IMR-90 (cell line): ENCODE results near the gene SLC36A1. TPM values are rescaled to one million over a fixed set of nuclear protein-coding genes. Genes with fewer than 3 reads are reported as not detected.

Source experiments
- ATAC-seq: fragments of 200-7000 bp; cut with Tn5 transposase; 2 replicates; pipeline ENCODE4 v1.9.1; 2020; ENCODE audit warnings: low read depth, mild to moderate bottlenecking, moderate library complexity
- BruUV-seq: library from RNA; stranded (reverse); fragments of 400-500 nt; replicated peaks from 2 replicates; lab custom pipeline; 2021; lab: Mats Ljungman, UMichigan
- CTCF ChIA-PET: fragments of 300-600 bp; formaldehyde crosslinking; extraction: SDS; loops from one replicate; lab custom pipeline; 2021; ENCODE audit warnings: antibody characterized with exemption; lab: Yijun Ruan, JAX
- POLR2A ChIA-PET: fragments of 300-600 bp; sonication (Branson Sonifier 250); formaldehyde crosslinking; loops from one replicate; lab custom pipeline; 2022; ENCODE audit warnings: antibody characterized with exemption; ENCODE audit not compliant: unreplicated experiment; lab: Charles Lee
- DNase-seq: peaks from one replicate; pipeline ENCODE4 v3.0.0; 2013
- H2AFZ ChIP-seq: replicated peaks from 2 replicates; pipeline ENCODE3; 2013; ENCODE audit warnings: low read length, mild to moderate bottlenecking; ENCODE audit not compliant: poor library complexity
- H2AK5ac ChIP-seq: 2 replicates; pipeline ENCODE4 v1.6.1; 2013; ENCODE audit warnings: low read depth, low read length, inconsistent platforms
- H2AK9ac ChIP-seq: replicated peaks from 2 replicates; pipeline ENCODE3; 2013; ENCODE audit warnings: mild to moderate bottlenecking, low read depth, low read length, moderate library complexity; ENCODE audit not compliant: poor library complexity
- H2BK120ac ChIP-seq: 2 replicates; pipeline ENCODE4 v1.6.1; 2013; ENCODE audit warnings: low read depth, low read length, inconsistent platforms
- H2BK15ac ChIP-seq: 3 replicates; pipeline ENCODE4 v1.6.1; 2013; ENCODE audit warnings: low read depth, low read length, inconsistent platforms
- H2BK20ac ChIP-seq: 2 replicates; pipeline ENCODE4 v1.6.1; 2013; ENCODE audit warnings: low read depth, mild to moderate bottlenecking, inconsistent platforms, low read length, moderate library complexity
- H2BK5ac ChIP-seq: 2 replicates; pipeline ENCODE4 v1.6.1; 2013; ENCODE audit warnings: mild to moderate bottlenecking, low read depth, low read length, inconsistent platforms; ENCODE audit not compliant: poor library complexity, severe bottlenecking
- H3K14ac ChIP-seq: replicated peaks from 2 replicates; pipeline ENCODE4 v1.6.1; 2013; ENCODE audit warnings: low read depth, low read length, inconsistent platforms
- H3K18ac ChIP-seq: 2 replicates; pipeline ENCODE4 v1.6.1; 2013; ENCODE audit warnings: low read depth, low read length, control low read depth
- H3K23ac ChIP-seq: 2 replicates; pipeline ENCODE4 v1.6.1; 2013; ENCODE audit warnings: low read depth, low read length, inconsistent platforms
- H3K27ac ChIP-seq: 2 replicates; pipeline ENCODE4 v1.5.1; 2013; ENCODE audit warnings: mild to moderate bottlenecking, control low read depth, low read length; ENCODE audit not compliant: insufficient read depth
- H3K27me3 ChIP-seq: 2 replicates; pipeline ENCODE4 v1.6.1; 2013; ENCODE audit warnings: low read length; ENCODE audit not compliant: control insufficient read depth, insufficient read depth
- H3K36me3 ChIP-seq: 2 replicates; pipeline ENCODE4 v1.6.1; 2013; ENCODE audit warnings: low read length, mixed read lengths; ENCODE audit not compliant: control insufficient read depth, insufficient read depth
- H3K4ac ChIP-seq: 2 replicates; pipeline ENCODE4 v1.6.1; 2013; ENCODE audit warnings: low read depth, low read length, inconsistent platforms
- H3K4me1 ChIP-seq: 2 replicates; pipeline ENCODE4 v1.6.1; 2013; ENCODE audit warnings: low read length, mixed read lengths; ENCODE audit not compliant: control insufficient read depth, insufficient read depth
- H3K4me2 ChIP-seq: 2 replicates; pipeline ENCODE4 v1.6.1; 2013; ENCODE audit warnings: low read depth, mild to moderate bottlenecking, control low read depth, low read length, moderate library complexity
- H3K4me3 ChIP-seq: 2 replicates; pipeline ENCODE4 v1.5.1; 2013; ENCODE audit warnings: low read depth, mild to moderate bottlenecking, control low read depth, low read length, moderate library complexity; ENCODE audit not compliant: insufficient read depth
- H3K56ac ChIP-seq: 2 replicates; pipeline ENCODE4 v1.6.1; 2013; ENCODE audit warnings: low read length, inconsistent platforms; ENCODE audit not compliant: insufficient read depth; ENCODE audit errors: extremely low read depth
- H3K79me1 ChIP-seq, 2 experiments: 2 replicates each; pipeline ENCODE4 v1.6.1; 2013; ENCODE audit warnings: low read length in 2 of 2, inconsistent platforms in 1 of 2, low read depth in 1 of 2
- H3K9ac ChIP-seq: 2 replicates; pipeline ENCODE4 v1.6.1; 2013; ENCODE audit warnings: low read depth, low read length, control low read depth
- H3K9me1 ChIP-seq: 2 replicates; pipeline ENCODE4 v1.6.1; 2013; ENCODE audit warnings: low read length, inconsistent platforms; ENCODE audit not compliant: insufficient read depth
- H3K9me3 ChIP-seq: 2 replicates; pipeline ENCODE4 v1.6.1; 2013; ENCODE audit warnings: low read length; ENCODE audit not compliant: control insufficient read depth, insufficient read depth
- H4K20me1 ChIP-seq: 2 replicates; pipeline ENCODE4 v1.6.1; 2013; ENCODE audit warnings: low read length, inconsistent platforms; ENCODE audit not compliant: insufficient read depth
- H4K5ac ChIP-seq: 2 replicates; pipeline ENCODE4 v1.6.1; 2013; ENCODE audit warnings: mild to moderate bottlenecking, low read depth, low read length, control low read depth
- H4K8ac ChIP-seq, 2 experiments: 2 replicates each; pipeline ENCODE4 v1.6.1; 2013; ENCODE audit warnings: low read depth in 2 of 2, low read length in 2 of 2, control low read depth in 1 of 2, inconsistent platforms in 1 of 2
- H4K91ac ChIP-seq: 2 replicates; pipeline ENCODE4 v1.6.1; 2013; ENCODE audit warnings: low read depth, low read length, inconsistent platforms; ENCODE audit not compliant: insufficient read depth
- FOS ChIP-seq: fragments of 150-350 bp; IDR thresholded peaks from 2 replicates; pipeline ENCODE4 v1.6.1; 2016; ENCODE audit warnings: low read depth, low read length
- MAFK ChIP-seq: IDR thresholded peaks from 2 replicates; pipeline ENCODE4 v1.6.1; 2012; ENCODE audit warnings: low read depth, low read length, improper control_type of control experiment
- RAD21 ChIP-seq: IDR thresholded peaks from 2 replicates; pipeline ENCODE4 v1.6.1; 2012; ENCODE audit warnings: low read length, improper control_type of control experiment
- RCOR1 ChIP-seq: IDR thresholded peaks from 2 replicates; pipeline ENCODE4 v1.6.1; 2012; ENCODE audit warnings: mild to moderate bottlenecking, low read length, improper control_type of control experiment; ENCODE audit not compliant: insufficient replicate concordance
- RFX5 ChIP-seq: IDR thresholded peaks from 2 replicates; pipeline ENCODE4 v1.8.0; 2012; ENCODE audit warnings: low read depth, mild to moderate bottlenecking, low read length, moderate library complexity
- WGBS, 2 experiments: methylation state at CpG; one replicate each; pipeline versions ENCODE4 v1.1.5 to v1.1.7; 2013; ENCODE audit warnings: missing lambda C conversion rate in 2 of 2; ENCODE audit not compliant: insufficient read length in 1 of 2; ENCODE audit errors: extremely low coverage in 2 of 2; 5-methylcytosine and 5-hydroxymethylcytosine counted together
- dilution Hi-C: fragments of 300-500 bp; cut with HindIII; formaldehyde crosslinking; loops from one replicate; pipeline ENCODE4 v1.14.3; 2018; ENCODE audit warnings: low sequenced_read_pairs; ENCODE audit not compliant: unreplicated experiment
- in situ Hi-C: fragments of 300-500 bp; cut with MboI; formaldehyde crosslinking; loops from 3 replicates; pipeline ENCODE4 v1.14.3; 2019; ENCODE audit warnings: low sequenced_read_pairs, inconsistent platforms, mixed read lengths
- intact Hi-C: fragments of 100-400 bp; cut with micrococcal nuclease; formaldehyde crosslinking; loops from 2 replicates; pipeline ENCODE4 v1.10.0; 2022
- polyA plus RNA-seq, 3 experiments: library from polyadenylated mRNA; depleted of rRNA; stranded (reverse); fragments of >200 nt; gene quantifications; 2 replicates each; pipeline ENCODE4 v1.2.3, GENCODE V29; 2012; ENCODE audit warnings: low replicate concordance in 1 of 3
- total RNA-seq: library from RNA; depleted of rRNA; stranded (reverse); fragments of >200 nt; gene quantifications from 2 replicates; pipeline ENCODE4 v1.2.3, GENCODE V29; 2012
- TF ChIP-seq, protein P1 (sequence below): fragments of 150-350 bp; IDR thresholded peaks from 2 replicates; pipeline ENCODE4 v1.6.1; 2016; ENCODE audit warnings: low read depth, mild to moderate bottlenecking, low read length, moderate library complexity, borderline replicate concordance
- TF ChIP-seq, protein P2 (sequence below): fragments of 150-350 bp; IDR thresholded peaks from 2 replicates; pipeline ENCODE4 v1.6.1; 2017; ENCODE audit warnings: mild to moderate bottlenecking, antibody characterized with exemption, low read length, low read depth

SLC36A1 gene
- total and polyA plus RNA-seq, 2 of the 4 experiments (the other 2 are of a cell fraction): 5.7 to 8.7 TPM

GRCh38 chr5:151475388-151475787 lies 28.0 kb downstream of the SLC36A1 start:
- H3K27me3 ChIP-seq: no peaks in the 10 kb centered on the region
- POLR2A ChIA-PET: no interaction called here
- no peak overlapping the region for H2BK15ac ChIP-seq
- H2AK9ac ChIP-seq: no peak overlapping the region
- H2BK20ac ChIP-seq: no peak overlapping the region
- no peak overlapping the region for H2AFZ ChIP-seq
- no peak overlapping the region; the same call in 1 of the 2 replicates for H3K23ac ChIP-seq
- intact Hi-C loops (no loop called here), dilution Hi-C loops (no loop called here), in situ Hi-C loops (loop anchor here (10.0 kb wide), 1 partner anchor 269 kb away; no protein-coding TSS in a partner anchor)
- no peak overlapping the region for H2BK5ac ChIP-seq
- H3K56ac ChIP-seq: no peak overlapping the region
- peaks cover 9% of the 10 kb centered on the region for H3K4me1 ChIP-seq
- H3K9me1 ChIP-seq: peaks cover 8% of the 10 kb centered on the region; the same call in 1 of the 2 replicates
- BruUV-seq: no TSS peak
- no peak overlapping the region for H3K14ac ChIP-seq
- no peak overlapping the region for H4K91ac ChIP-seq
- no CpG with 5 or more reads among the region's 2 CpGs for WGBS, 2 experiments
- no peak overlapping the region for H3K27ac ChIP-seq
- H4K20me1 ChIP-seq: no peaks in the 10 kb centered on the region
- H2AK5ac ChIP-seq: no peak overlapping the region
- H2BK120ac ChIP-seq: no peak overlapping the region
- no peak overlapping the region for H3K4ac ChIP-seq
- no peak for DNase-seq
- CTCF ChIA-PET: no interaction called here
- ATAC-seq: no peak
- no peak overlapping the region for H3K9ac ChIP-seq
- no peak overlapping the region for H3K18ac ChIP-seq
- no peak overlapping the region for H3K4me2 ChIP-seq
- no peak overlapping the region for H3K4me3 ChIP-seq
- no peak overlapping the region for H4K5ac ChIP-seq
- peaks cover 19% of the 10 kb centered on the region for H3K36me3 ChIP-seq
- TF ChIP-seq RFX5 (no peak), RCOR1 (no peak), FOS (no peak), RAD21 (no peak), MAFK (no peak)
- TF ChIP-seq, protein P1, sequence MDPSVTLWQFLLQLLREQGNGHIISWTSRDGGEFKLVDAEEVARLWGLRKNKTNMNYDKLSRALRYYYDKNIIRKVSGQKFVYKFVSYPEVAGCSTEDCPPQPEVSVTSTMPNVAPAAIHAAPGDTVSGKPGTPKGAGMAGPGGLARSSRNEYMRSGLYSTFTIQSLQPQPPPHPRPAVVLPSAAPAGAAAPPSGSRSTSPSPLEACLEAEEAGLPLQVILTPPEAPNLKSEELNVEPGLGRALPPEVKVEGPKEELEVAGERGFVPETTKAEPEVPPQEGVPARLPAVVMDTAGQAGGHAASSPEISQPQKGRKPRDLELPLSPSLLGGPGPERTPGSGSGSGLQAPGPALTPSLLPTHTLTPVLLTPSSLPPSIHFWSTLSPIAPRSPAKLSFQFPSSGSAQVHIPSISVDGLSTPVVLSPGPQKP: no peak
- TF ChIP-seq, protein P2, sequence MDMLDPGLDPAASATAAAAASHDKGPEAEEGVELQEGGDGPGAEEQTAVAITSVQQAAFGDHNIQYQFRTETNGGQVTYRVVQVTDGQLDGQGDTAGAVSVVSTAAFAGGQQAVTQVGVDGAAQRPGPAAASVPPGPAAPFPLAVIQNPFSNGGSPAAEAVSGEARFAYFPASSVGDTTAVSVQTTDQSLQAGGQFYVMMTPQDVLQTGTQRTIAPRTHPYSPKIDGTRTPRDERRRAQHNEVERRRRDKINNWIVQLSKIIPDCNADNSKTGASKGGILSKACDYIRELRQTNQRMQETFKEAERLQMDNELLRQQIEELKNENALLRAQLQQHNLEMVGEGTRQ: no peak
- H3K9me3 ChIP-seq: no peaks in the 10 kb centered on the region
- H4K8ac ChIP-seq: no peak overlapping the region
- H3K79me1 ChIP-seq: peaks cover 0 to 8% of the 10 kb centered on the region in 2 experiments; a peak in 1 of 4 replicates
